Testis (tissue), 3 donors: ENCODE measurements around the gene LAMA5. TPM values are rescaled to one million over a fixed set of nuclear protein-coding genes. Genes with fewer than 3 reads are reported as not detected.

Source experiments
- DNase-seq: peaks from one replicate; pipeline ENCODE4 v3.0.0-alpha.2; 2019
- H3K27ac ChIP-seq, 2 donors: fragments of 200-600 bp; sonication (generic); one replicate each; pipeline ENCODE4 v1.5.1; 2019
- H3K27me3 ChIP-seq: fragments of 200-600 bp; sonication (generic); one replicate; pipeline ENCODE4 v1.5.1; 2019
- H3K36me3 ChIP-seq: fragments of 200-600 bp; sonication (generic); one replicate; pipeline ENCODE4 v1.5.1; 2017; ENCODE audit warnings: low read depth; ENCODE audit errors: missing control alignments
- H3K4me1 ChIP-seq: fragments of 200-600 bp; sonication (generic); one replicate; pipeline ENCODE4 v1.5.1; 2019
- H3K4me3 ChIP-seq, 2 donors: fragments of 200-600 bp; sonication (generic); one replicate each; pipeline ENCODE4 v1.5.1; 2017 to 2019
- H3K9me3 ChIP-seq: fragments of 200-600 bp; sonication (generic); one replicate; pipeline ENCODE4 v1.5.1; 2017
- POLR2A ChIP-seq: fragments of 450-650 bp; IDR thresholded peaks from one replicate; pipeline ENCODE4 v1.6.1; 2017; ENCODE audit warnings: antibody characterized with exemption, mild to moderate bottlenecking, moderate library complexity
- WGBS, 2 donors: methylation state at CpG; one replicate each; pipeline ENCODE4 v1.1.5; 2018; 5-methylcytosine and 5-hydroxymethylcytosine counted together
- intact Hi-C: fragments of 100-400 bp; cut with DNase I; formaldehyde crosslinking; loops from one replicate; pipeline ENCODE4 v1.15.1; 2023; ENCODE audit warnings: low total_unique reads
- polyA plus RNA-seq: library from polyadenylated mRNA; stranded (reverse); fragments of 350-450 nt; fragmentation: Illumina TruSeq; extraction: RNeasy Lipid Tissue Mini Kit (QIAGEN cat#74804); gene quantifications from one replicate; pipeline ENCODE4 v1.2.3, GENCODE V29; 2014; ENCODE audit warnings: low read depth, low replicate concordance; ENCODE audit not compliant: insufficient read depth
- total RNA-seq, 2 donors: library from RNA; depleted of rRNA; stranded (reverse); fragments of >200 nt; gene quantifications; one replicate each; pipeline ENCODE4 v1.2.3, GENCODE V29; 2016
- TF ChIP-seq, protein P1 (sequence below), 3 experiments: fragments of 450-650 bp in 2 of 3; fragments of 200-600 bp in 1 of 3; sonication (generic) in 1 of 3; IDR thresholded peaks; one replicate each; pipeline ENCODE4 v1.5.1; 2016 to 2019; ENCODE audit warnings: antibody characterized with exemption in 3 of 3, mild to moderate bottlenecking in 2 of 3, moderate library complexity in 1 of 3

LAMA5 gene
- total and polyA plus RNA-seq, 3 donors from 2014 or later = 33.2 to 144 (median 121) TPM

DNA sequence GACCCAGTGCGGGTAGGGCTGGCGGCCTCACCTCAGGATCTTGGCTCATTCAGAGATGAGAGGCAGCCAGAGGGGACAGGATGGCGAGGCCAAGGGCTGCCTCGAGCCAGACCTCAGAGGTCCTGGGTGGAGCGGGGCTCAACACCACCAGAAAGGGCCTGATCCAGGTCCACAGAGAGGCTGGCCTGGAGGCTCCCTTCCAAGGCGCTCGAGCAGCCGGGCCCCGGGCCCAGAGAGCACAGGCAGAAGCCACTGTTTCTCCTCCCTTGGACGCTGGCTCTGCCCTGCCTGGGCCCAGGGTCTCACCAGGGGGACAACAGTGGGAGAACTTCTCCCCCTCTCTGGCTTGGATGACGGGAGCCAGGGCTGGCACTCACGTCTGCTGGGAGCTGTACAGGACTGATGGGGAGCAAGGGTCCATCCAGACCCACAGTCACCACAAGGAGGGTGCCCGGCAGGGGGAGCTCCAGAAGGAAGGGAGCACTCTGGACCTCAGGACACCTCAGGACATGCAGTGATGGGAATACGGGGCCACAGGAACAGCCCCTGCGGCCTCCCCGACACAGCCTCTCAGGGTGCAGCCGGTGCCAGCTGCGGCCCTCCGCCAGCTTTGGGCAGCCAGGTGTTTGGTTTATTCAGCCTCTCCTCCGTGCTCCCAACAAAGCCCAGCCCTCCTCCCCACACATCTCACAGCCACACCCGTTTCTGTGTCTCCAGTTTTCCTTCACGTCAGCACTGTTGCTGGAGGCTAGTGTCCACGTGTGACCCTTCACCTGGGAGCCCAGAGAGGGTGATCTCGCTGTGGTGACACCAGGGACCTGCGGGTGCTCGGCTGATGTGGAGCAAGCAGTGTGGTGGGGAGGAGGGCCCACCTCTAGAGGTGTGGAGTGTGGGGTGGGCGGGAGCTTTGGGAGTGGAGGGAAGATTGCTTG, 28.5 kb upstream of the LAMA5 start:
- no peak for DNase-seq
- Histone ChIP-seq H3K4me1 (peaks cover 7% of the 10 kb centered on the region), H3K36me3 (no peaks in the 10 kb centered on the region), H3K27me3 (no peaks in the 10 kb centered on the region), H3K27ac (no peak overlapping the region), H3K4me3 (no peak overlapping the region), H3K9me3 (no peaks in the 10 kb centered on the region)
- intact Hi-C loops = no loop called here
- TF ChIP-seq, protein P1, sequence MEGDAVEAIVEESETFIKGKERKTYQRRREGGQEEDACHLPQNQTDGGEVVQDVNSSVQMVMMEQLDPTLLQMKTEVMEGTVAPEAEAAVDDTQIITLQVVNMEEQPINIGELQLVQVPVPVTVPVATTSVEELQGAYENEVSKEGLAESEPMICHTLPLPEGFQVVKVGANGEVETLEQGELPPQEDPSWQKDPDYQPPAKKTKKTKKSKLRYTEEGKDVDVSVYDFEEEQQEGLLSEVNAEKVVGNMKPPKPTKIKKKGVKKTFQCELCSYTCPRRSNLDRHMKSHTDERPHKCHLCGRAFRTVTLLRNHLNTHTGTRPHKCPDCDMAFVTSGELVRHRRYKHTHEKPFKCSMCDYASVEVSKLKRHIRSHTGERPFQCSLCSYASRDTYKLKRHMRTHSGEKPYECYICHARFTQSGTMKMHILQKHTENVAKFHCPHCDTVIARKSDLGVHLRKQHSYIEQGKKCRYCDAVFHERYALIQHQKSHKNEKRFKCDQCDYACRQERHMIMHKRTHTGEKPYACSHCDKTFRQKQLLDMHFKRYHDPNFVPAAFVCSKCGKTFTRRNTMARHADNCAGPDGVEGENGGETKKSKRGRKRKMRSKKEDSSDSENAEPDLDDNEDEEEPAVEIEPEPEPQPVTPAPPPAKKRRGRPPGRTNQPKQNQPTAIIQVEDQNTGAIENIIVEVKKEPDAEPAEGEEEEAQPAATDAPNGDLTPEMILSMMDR (IDR thresholded peaks at IDR 0.05) = no peak
- no peak for TF ChIP-seq POLR2A
- 92 to 96% methylated on average over 15 to 24 of the region's 27 CpGs for WGBS, 2 donors

DNA sequence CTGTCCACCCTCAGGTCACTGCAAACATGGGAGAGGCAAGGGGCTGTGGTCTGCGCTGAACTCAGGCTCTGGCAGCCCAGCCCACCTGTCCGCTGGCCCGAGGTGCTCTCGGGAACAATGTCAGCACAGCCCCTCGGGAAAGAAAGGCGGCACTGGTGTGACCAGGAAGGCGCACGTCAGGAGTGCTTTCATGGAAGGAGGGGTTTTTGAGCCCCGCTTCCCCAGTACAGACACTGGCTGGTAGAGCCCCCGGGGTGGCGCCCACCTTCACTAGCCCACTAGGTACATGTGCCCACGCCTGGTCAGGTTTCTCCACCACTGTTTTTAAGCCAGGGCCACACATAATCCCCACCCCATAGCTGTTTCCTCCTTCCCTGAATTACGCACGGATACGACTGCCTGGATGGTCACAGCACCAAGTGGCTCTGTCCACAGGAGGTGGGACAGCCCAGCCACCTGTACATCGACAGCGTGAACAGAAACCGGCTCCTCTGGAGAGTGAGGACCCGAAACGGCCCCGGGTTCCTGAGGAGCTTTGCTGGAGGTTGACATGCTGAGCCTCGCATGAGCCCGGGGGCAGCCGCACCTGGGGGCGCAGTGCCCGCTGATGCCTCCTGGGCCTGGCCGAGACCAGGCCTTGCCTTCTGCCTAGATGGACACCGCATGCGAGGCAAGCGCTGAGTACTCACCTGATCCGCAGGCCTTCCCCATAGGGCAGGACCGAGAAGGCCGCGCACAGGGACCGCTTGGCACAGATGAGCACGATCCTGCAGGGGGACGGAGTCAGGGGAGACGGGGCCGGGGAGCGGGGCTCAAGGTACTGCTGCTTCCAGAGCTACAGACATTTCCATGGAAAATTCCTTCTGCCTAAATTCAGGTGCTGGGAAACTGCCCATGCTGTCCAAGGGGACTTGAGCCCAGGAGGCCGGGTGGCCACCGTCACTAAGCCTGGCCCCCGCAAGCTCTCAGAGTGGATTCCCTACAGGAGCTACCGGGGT, 27.4 kb upstream of the LAMA5 start:
- 91 to 97% methylated on average over 17 to 44 of the region's 44 CpGs for WGBS, 2 donors
- intact Hi-C loops = no loop called here
- no peaks in the 10 kb centered on the region for H3K9me3 ChIP-seq
- H3K36me3 ChIP-seq = no peaks in the 10 kb centered on the region
- no peak overlapping the region for H3K4me3 ChIP-seq
- TF ChIP-seq, protein P1 (IDR thresholded peaks at IDR 0.05) = no peak
- no peak for TF ChIP-seq POLR2A
- H3K27me3 ChIP-seq = no peaks in the 10 kb centered on the region
- no peak for DNase-seq
- H3K27ac ChIP-seq = no peak overlapping the region
- H3K4me1 ChIP-seq = peaks cover 11% of the 10 kb centered on the region

DNA sequence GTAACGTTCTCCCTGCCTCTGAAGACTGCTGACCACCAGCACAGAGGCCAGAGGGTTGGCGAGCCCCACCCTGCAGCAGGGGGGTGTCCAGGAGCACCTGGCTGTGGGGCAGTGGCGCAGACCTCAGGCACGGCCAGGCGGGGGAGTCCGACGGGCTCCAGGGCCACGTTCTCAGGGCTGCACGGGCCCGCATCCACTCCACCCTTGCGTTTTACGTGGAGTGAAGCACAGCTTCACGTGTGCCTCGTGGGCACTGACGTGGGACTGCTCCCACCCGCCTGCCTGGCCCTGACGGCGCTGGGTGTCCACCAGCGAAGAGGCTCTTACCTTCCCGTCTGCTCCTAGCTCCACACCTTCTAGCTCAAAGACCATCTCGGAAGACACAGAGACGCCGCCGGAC, 26.7 kb upstream of the LAMA5 start:
- DNase-seq = no peak
- no peaks in the 10 kb centered on the region for H3K27me3 ChIP-seq
- no peak overlapping the region for H3K27ac ChIP-seq
- TF ChIP-seq POLR2A = no peak
- H3K4me1 ChIP-seq = peaks cover 11% of the 10 kb centered on the region
- H3K9me3 ChIP-seq = no peaks in the 10 kb centered on the region
- no peaks in the 10 kb centered on the region for H3K36me3 ChIP-seq
- intact Hi-C loops = no loop called here
- WGBS, 2 donors = 91 to 96% methylated on average over 10 to 24 of the region's 24 CpGs
- H3K4me3 ChIP-seq = no peak overlapping the region

DNA sequence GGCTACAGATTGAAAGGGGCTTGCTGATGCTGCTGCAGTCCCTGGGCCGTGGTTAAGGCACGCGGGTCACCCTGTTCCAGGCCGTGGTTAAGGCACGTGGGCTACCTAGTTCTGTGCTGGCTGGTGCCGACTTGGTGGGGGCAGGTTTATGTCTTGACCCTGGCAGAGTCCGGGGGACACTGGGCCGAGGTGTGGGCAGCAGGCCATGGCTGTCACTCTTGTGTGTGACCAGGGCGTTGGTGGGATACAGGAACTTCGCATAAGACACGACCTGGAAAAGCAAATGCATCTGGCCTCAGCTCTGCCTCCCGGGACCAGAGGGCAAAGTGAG, 26.2 kb upstream of the LAMA5 start:
- 77 to 94% methylated on average over 11 to 12 of the region's 12 CpGs for WGBS, 2 donors
- intact Hi-C loops = no loop called here
- Histone ChIP-seq H3K4me1 (peaks cover 11% of the 10 kb centered on the region), H3K27me3 (no peaks in the 10 kb centered on the region), H3K9me3 (no peaks in the 10 kb centered on the region), H3K36me3 (no peaks in the 10 kb centered on the region), H3K4me3 (no peak overlapping the region), H3K27ac (no peak overlapping the region)
- DNase-seq = no peak
- TF ChIP-seq POLR2A = no peak
- TF ChIP-seq, protein P1 (IDR thresholded peaks at IDR 0.05) = no peak
